ENCODE measurements around the gene ABO.
"Not testable (repeated sequence)": the region's sequence is repeated elsewhere in the genome, so short reads cannot be mapped to it uniquely, and the experiment has no call there.

The ABO gene

GRCh38 chr9:133275105-133276000 lies at the start of gene ABO:
ABO (minus strand) TSS chr9:133275201.
- DNase-seq (no peak), ATAC-seq (peak; percentile 34)

- ATAC-seq (no peak), DNase-seq (no peak)
Measured at GRCh38 chr9:133323991-133324703, 49.1 kb upstream of the ABO start.

- DNase-seq (no peak), ATAC-seq (no peak)
Measured at GRCh38 chr9:133323211-133323610, 48.2 kb upstream of the ABO start.

- DNase-seq (no peak), ATAC-seq (no peak)
Measured at GRCh38 chr9:133322701-133323100, 47.7 kb upstream of the ABO start.

GRCh38 chr9:133321411-133321935 lies 46.5 kb upstream of the ABO start:
- DNase-seq: no peak
- no peak for ATAC-seq

- DNase-seq (no peak), ATAC-seq (no peak)
Measured at GRCh38 chr9:133320421-133320881, 45.5 kb upstream of the ABO start.

GRCh38 chr9:133317551-133317950 lies 42.5 kb upstream of the ABO start:
- not testable (repeated sequence) for ATAC-seq, DNase-seq

- ATAC-seq (no peak), DNase-seq (no peak)
Measured at GRCh38 chr9:133315997-133316396, 41.0 kb upstream of the ABO start.

- ATAC-seq (no peak), DNase-seq (no peak)
Measured at GRCh38 chr9:133309608-133310007, 34.6 kb upstream of the ABO start.

GRCh38 chr9:133307301-133307700 lies 32.3 kb upstream of the ABO start:
- DNase-seq (no peak), ATAC-seq (no peak)

- ATAC-seq (no peak), DNase-seq (no peak)
Measured at GRCh38 chr9:133306242-133307204, 31.5 kb upstream of the ABO start.

GRCh38 chr9:133305731-133306130 lies 30.7 kb upstream of the ABO start:
- no peak for ATAC-seq
- no peak for DNase-seq

- no peak for ATAC-seq
Measured at GRCh38 chr9:133304477-133305377, 29.7 kb upstream of the ABO start.

GRCh38 chr9:133304158-133304470 lies 29.1 kb upstream of the ABO start:
- ATAC-seq (no peak), DNase-seq (no peak)

More at GRCh38 chr9:133304477-133305377, 29.7 kb upstream of the ABO start:
- DNase-seq: no peak

GRCh38 chr9:133303266-133304157 lies 28.5 kb upstream of the ABO start:
- no peak for ATAC-seq
- DNase-seq: no peak

- no peak for DNase-seq
- no peak for ATAC-seq
Measured at GRCh38 chr9:133301253-133302230, 26.5 kb upstream of the ABO start.

- not testable (repeated sequence) for DNase-seq, ATAC-seq
Measured at GRCh38 chr9:133299996-133300395, 25.0 kb upstream of the ABO start.

GRCh38 chr9:133294257-133294656 lies 19.3 kb upstream of the ABO start:
- ATAC-seq: no peak
- DNase-seq: no peak
